Stimulated activated CD4-positive, alpha-beta T cell treated with anti-CD3 and anti-CD28 coated beads, Interleukin-1b, Interleukin-23, amount 100 ng/mL, for 48 hours (primary cell): ENCODE results near the gene LAMA3.
A peak's percentile ranks its signal among the peaks of the same experiment; 100 is the strongest.

Experiments
- DNase-seq: peaks from one replicate; pipeline ENCODE4 v3.0.0-alpha.2; 2020

Gene LAMA3, protein sequence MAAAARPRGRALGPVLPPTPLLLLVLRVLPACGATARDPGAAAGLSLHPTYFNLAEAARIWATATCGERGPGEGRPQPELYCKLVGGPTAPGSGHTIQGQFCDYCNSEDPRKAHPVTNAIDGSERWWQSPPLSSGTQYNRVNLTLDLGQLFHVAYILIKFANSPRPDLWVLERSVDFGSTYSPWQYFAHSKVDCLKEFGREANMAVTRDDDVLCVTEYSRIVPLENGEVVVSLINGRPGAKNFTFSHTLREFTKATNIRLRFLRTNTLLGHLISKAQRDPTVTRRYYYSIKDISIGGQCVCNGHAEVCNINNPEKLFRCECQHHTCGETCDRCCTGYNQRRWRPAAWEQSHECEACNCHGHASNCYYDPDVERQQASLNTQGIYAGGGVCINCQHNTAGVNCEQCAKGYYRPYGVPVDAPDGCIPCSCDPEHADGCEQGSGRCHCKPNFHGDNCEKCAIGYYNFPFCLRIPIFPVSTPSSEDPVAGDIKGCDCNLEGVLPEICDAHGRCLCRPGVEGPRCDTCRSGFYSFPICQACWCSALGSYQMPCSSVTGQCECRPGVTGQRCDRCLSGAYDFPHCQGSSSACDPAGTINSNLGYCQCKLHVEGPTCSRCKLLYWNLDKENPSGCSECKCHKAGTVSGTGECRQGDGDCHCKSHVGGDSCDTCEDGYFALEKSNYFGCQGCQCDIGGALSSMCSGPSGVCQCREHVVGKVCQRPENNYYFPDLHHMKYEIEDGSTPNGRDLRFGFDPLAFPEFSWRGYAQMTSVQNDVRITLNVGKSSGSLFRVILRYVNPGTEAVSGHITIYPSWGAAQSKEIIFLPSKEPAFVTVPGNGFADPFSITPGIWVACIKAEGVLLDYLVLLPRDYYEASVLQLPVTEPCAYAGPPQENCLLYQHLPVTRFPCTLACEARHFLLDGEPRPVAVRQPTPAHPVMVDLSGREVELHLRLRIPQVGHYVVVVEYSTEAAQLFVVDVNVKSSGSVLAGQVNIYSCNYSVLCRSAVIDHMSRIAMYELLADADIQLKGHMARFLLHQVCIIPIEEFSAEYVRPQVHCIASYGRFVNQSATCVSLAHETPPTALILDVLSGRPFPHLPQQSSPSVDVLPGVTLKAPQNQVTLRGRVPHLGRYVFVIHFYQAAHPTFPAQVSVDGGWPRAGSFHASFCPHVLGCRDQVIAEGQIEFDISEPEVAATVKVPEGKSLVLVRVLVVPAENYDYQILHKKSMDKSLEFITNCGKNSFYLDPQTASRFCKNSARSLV (N-terminal part only)

GRCh38 chr18:23689031-23689615, at the start of gene LAMA3:
LAMA3 (plus strand) TSS chr18:23689453; CDS start chr18:23689684, 231 bp downstream.
- peak; percentile 11 for DNase-seq

GRCh38 chr18:23640052-23640451, 49.2 kb upstream of the LAMA3 start:
- DNase-seq = no peak

GRCh38 chr18:23641143-23641720, 48.0 kb upstream of the LAMA3 start:
- no peak for DNase-seq

DNA sequence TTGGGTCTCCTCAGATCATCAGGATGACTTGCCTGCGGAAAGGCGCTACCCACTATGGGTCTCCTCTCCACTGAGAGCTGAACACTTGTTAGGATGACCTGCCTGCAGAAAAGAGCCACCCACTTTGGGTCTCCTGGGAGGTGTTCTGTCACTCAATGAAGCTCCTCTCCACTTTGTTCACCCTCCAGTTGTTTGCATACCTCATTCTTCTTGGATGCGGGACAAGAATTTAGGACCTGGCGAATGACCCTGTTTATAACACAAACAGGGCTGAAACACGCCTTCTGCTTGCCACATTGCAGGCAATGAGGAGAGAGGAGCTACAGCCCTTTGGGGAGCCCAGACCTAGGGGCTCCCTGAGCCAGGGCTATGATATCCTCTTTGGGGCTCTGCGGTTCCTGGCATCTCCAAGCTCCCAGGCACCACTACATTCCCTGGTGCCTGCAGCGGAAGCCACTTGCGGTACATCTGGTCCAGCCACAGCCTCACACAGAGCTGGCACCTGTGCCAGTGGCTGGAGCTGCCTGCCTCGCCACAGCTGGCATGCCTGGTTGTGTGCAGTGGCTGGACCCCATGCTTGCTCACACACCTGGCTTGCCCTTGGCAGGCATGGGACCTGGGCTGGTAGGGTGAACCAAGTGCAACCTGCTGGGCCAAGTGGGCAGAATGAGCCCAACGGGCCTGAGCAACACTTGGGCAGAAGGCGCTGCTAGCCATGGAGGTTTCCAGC, 47.2 kb upstream of the LAMA3 start:
- DNase-seq = no peak

DNA sequence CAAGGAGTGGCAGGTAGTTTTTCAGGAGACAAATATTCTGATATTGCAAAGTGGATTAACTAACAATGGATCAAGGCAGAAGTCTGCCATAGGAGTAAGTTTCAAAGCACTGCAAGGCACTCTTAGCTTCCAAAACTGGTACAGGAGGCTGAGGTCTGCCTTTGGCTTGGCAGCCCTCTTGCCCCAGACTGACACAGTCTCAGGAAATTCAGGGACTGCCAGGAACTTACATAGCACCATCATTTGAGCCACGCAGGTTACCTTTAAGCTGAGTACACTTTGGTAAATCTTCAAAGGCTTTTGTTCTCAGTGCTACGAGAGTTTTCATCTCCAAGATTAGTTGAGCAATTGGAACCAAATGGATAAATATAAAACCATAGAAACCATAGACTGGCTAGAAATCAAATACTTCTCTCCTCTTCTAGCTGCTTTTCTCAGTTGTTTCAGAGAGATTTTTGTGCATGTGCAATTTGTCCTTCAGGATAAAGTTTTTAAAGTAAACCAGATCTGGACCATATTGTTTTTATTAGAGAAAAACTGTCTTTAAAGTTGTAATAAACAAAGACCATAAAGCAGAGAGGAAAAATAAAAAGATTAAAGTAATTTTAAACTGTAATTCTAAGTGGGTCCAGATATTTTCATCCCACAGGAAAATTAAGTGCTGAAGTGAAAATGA, 45.3 kb upstream of the LAMA3 start:
- no peak for DNase-seq

DNA sequence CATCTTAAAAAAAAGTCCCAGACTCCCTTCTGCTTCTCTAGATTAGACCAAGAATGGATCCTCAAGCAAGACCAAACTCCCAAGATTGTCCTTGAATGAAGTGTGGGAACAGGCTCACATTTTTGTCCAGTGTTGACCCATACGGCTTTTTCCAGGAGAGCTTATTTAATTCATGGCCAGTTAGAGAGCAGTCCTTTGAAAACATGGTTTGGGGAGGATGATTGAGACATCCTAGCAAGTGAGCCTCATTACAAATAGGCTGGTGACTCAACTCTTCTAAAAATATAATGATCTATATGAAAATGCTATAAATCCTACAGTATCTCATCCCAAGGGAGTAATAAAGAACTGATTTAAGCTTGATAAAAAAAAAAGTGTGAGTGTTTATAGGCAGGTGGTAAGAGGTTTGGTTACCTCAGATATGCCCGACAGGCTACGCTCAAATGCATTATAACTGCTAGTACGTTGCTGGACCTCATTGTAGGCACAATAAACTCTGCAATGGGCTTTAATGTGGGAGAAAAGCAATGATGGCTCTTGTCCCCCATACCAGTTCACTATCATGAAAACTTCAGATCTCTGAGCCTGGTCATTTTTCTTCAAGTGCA, 43.6 kb upstream of the LAMA3 start:
- no peak for DNase-seq

- no peak for DNase-seq
Observed at GRCh38 chr18:23646282-23646681, 43.0 kb upstream of the LAMA3 start.

- no peak for DNase-seq
Observed at GRCh38 chr18:23648456-23648855, 40.8 kb upstream of the LAMA3 start.

DNA sequence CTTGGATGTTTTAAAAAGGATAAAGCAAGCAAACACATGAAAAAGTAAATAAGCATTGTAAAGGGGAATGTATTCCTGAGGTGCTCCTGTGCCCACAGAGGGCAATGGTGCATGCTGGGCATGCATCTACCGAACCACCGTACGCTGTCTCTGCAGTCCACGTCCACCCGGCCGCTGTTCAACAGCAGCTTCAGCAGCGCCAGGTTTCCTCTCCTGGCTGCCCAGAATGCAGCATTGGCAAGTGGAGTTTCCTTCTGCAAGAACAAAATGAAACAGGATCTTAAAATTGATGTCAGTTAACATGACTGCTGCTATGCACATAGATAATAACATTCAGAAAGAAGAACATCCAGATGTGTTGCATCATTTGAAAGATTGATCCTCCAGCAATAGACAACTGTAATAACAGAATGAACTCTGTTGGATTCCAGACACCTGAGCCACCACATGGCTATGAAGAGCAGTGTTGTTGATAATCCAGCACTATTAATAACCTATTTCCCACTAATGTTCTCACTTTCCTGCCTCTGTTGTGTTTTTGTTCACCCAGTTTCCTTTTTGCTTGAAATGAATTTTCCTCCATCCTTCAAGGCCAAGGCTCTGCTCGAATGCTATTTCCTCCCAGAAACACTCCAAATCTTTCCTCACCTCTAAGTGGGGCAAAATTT, 40.2 kb upstream of the LAMA3 start:
- DNase-seq = no peak

DNA sequence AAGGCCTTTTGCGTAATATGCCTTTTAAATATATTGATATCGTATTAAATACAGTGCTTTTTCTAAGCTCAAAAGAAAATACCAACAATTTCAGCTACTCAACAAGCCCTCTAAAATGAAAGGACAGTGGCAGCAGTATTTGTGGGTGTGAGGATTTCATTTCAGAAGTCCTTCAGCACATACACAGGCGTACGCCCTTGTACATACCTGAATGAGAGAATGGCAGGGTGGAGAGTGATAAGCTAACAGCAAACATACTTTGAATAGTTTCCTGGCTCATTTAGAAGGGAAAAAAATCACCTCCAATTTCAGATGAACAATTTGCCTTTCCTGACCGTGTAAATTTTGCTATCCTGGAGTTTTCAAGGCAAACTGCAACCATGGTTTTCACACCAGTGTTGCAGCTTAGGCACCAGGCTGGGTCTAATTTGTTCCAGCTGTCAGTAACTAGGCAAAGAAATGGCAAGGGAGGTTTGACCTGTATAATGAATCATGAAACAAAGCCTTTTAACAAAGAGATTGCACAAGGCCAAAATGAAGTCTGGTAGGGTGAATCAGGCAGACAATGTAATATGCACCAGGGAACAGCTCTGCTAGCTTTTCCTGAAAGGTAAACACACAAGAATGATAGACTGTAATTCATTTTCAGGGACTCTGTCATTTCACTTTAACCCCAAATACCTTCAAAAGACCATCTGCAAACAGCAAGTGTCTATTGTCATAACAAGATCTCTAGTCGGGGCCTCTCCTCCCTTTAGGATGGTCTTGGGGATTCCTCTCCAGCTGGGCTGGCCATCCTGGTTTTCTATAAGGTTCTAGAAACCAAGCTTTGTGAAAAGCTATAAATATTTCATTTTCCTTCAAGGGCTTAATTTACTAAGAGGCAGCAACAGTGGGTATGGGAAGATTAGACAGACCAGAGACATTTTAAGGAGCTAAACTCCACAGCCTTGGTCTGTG, 38.0 kb upstream of the LAMA3 start:
- DNase-seq = no peak

DNA sequence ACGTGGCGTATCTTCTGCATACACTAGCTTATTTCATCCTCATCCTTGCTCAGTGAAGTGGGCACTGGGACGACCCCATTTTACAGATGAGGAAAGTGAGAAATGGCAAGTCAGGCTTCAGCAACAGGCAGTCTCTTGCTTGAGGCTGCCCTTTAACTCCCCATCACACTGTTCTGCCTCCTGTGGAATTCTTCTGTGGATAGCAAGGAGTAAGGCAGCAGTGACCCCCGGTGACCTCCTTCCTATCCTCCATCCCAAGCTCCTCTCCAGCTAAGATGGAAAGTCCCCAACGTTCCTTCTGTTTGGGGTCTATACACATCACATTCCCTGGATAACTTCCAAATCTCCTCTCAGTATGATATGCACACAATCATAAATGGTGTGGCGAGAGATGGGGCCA, 37.0 kb upstream of the LAMA3 start:
- DNase-seq = no peak

- DNase-seq = no peak
Observed at GRCh38 chr18:23658285-23658684, 31.0 kb upstream of the LAMA3 start.

DNA sequence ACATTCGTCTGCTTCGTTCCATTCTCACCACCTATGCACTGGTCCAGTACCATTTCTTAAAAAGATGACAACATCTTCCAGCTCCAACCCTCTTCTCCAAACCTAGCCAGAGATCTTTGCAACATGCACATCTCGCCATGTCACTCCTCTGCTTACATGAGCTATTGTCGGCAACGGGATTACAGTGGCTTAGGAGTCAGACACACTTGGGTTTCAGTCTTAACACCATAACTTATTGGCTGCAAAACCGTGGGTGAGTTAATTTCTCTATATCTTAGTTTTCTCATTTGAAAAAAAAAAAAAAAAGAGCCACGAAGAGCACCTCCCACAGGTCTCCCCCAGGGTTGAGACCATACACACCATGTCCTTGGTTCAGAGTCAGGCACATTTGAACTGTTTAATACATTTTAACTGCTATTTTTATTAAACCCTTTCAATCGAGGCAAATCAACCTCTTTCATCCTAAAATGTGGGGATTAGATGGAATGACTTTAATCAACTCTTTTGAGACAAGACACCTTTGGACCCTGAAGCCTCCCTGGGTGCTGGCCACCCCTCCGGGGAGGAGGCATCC, 27.4 kb upstream of the LAMA3 start:
- peak; percentile 5 for DNase-seq

DNA sequence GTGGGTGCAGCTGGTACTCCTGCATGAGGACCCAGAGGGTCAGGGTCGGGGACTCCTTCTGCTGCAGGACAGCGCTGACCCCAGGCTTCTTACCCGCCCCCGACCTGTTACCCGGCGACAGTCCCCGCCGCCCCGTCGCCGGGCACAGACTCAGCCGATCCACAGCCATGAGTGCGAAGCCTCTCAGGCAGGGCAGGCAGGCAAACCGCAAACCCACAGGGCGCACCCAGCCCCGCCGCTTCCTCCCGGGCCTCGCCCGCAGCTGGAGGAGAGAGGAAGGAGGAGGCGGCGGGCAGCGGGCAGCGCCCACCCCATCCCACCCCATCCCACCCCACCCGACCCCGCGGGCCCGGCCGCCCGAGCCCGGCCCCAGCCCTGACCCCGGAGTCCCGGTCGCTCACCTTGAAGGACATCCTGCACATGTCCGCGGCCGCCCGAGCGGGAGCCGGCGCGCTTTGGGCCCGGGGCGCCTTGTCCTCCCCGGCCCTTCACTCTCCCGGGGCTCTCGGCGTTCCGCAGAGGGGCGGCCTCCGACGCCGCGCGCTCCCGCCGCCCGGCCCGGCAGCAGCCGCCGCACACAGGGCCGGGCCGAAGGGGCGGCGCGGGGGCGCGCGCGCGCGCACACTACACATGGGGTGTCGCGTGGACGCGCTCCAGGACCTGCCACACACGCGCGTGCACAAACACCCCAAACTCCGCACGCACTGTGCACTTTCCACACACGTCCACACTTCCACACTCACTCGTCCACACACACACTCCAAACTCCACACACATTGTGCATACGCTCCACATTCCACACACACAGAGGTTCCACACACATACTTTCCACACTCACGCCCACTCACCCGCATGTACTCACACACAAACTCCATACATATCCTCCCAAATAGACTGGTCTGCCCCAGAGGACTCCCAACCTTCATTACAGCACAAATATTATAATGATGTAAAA, 26.7 kb upstream of the LAMA3 start, which contains the start of gene ANKRD29:
Gene ANKRD29, minus strand, starts transcription at position 603 of the 955 bp plus-strand sequence. Its CDS starts 181 bp downstream, at position 422.
- DNase-seq = peak; percentile 45

- DNase-seq = no peak
Observed at GRCh38 chr18:23664674-23665073, 24.6 kb upstream of the LAMA3 start.

- DNase-seq = no peak
Observed at GRCh38 chr18:23667114-23667513, 22.1 kb upstream of the LAMA3 start.

- no peak for DNase-seq
Observed at GRCh38 chr18:23668731-23669130, 20.5 kb upstream of the LAMA3 start.
